B cell (primary cell): ENCODE results near the gene SUSD5.

Experiments
- CTCF ChIP-seq: fragments of 200-600 bp; IDR thresholded peaks from one replicate; pipeline ENCODE4 v1.8.0; 2022; ENCODE audit warnings: antibody characterized with exemption, mild to moderate bottlenecking
- EZH2 ChIP-seq: IDR thresholded peaks from 2 replicates; pipeline ENCODE4 v1.6.1; 2012; ENCODE audit warnings: borderline replicate concordance, low read depth, mild to moderate bottlenecking, moderate library complexity, low read length; ENCODE audit not compliant: insufficient read depth, poor library complexity, severe bottlenecking

GRCh38 chr3:33167284-33167683, 51.3 kb downstream of the SUSD5 start:
- TF ChIP-seq CTCF (no peak), EZH2 (no peak)
